ENCODE measurements around the gene TRMT1.
"Not testable (repeated sequence)": the region's sequence is repeated elsewhere in the genome, so short reads cannot be mapped to it uniquely, and the experiment has no call there.

TRMT1 gene

DNA sequence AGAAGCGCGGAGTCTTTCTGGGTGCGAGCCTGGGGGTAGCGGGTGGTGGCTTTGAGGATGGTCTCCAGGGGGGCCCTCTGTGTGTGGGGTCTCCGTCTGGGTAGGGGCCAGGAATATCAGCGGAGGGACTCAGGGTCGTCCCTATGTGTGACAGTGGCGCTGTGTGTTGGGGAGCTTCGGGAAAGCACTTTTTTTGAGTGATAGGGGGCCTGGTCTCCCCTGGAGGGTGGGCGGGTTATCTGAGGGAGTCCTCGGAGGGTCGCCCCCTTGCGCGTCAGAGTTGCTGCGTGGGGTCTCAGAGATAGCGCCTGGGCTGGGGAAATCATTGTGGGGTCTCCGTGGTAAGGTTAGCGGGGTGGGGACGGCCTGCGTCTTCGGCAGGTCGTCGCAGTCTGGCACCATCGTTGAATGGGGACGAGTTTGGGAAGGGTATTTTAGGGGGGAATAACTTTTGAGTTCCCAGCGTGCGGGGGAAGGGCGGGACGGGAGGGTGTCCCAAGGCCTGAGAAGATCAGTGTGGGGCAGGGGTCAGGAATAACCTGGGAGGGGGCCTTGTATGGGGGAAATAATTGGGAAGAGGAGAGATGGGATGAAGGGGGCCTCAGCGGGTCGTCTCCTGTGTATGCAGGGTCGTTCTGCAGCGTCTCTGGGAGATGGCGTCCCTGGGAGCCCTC lies 34.5 kb upstream of the TRMT1 start:
- DNase-seq (ENCODE audit: extremely low read depth in 1 of 2, low read depth in 1 of 2), result no peak

DNA sequence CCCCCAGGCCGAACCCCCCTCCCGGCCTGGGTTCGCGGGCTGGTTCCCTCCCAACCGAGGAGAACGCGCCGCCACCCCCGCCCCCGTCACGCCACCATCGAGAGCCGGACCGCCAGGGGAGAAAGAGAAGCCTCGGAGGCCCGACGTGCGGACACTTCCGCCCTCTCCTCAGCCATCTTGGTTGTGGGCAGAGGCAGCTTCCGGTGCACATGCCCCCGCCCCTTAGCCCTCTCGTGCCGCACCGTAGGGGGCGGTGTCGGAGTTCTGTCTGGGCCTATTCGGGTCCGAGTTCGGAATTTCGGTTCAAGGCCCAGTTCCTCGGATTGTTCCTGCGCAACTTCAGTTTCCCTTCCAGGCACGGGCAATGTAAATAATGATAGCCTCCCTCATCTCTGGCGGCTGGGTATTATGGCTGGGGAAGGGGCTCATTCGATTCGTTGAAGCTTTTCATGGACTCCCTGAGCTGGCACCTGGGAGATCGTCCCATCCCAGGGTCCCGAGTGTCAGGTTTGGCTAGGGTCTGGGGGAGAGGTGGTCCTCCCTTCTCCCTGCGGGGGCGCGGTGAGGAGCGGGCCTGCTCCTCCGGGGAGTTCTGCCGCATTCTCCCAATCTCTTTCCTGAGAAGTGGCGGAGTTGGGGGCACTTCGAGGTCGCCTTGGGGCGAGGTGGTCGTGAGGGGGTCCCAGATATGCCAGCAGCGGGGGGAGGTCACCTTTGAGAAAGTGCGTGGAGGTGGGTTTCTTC lies 33.8 kb upstream of the TRMT1 start, which contains the start of the genes IER2 and STX10:
Gene IER2 (plus strand): TSS at position 225 of the 744 bp plus-strand sequence. CDS start 2,776 bp downstream, outside the sequence.
Gene STX10 (minus strand): TSS at position 189 of the 744 bp plus-strand sequence. CDS start 202 bp downstream, outside the sequence.
- peak; percentile 84 to 92 for DNase-seq (ENCODE audit: extremely low read depth in 1 of 2, low read depth in 1 of 2)

DNA sequence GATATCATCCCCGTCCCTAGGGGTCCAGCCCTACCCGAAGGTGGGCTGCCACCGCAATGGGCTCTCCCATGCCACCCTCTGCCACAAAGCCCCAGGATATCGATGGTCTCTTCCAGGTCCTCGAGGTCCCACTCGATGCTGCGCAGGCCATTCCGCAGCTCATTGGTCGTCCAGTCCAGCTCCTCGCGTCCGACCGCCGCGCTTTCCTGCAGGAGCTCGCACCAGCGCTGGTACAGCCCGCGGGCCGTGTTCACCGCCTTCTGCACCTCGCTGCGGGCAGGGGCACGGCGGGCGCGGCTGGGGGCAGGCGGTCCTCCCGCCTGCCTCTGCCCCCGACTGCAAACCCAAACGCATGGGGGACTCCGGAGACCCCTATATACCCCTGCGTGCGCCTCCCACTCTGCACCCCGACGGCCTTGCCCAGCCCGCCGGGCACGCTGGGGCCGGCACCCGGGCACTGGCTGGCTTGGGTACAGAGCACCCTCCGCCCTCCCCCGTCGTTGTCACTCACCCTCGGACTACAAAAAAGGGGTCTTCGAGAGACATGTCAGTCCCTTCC lies 33.2 kb upstream of the TRMT1 start:
- DNase-seq (ENCODE audit: extremely low read depth in 1 of 2, low read depth in 1 of 2), result no peak

DNA sequence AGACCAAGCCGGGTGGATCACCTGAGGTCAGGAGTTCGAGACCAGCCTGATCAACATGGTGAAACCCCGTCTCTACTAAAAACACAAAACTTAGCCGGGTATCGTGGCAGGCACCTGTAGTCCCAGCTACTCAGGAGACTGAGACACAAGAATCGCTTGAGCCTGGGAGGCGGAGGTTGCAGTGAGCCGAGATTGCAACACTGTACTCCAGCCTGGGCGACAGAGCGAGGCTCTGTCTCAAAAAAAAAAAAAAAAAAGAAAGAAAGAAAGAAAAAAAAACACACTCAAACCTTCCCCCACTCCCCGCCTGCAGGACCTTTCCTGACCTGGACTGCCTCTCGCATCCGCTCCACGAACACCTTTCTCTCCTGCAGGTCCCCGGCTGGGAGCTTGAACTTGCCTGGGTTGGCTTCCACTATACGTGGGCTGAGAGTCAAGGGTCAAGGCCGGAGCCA lies 32.7 kb upstream of the TRMT1 start:
- DNase-seq (ENCODE audit: extremely low read depth in 1 of 2, low read depth in 1 of 2), result not testable (repeated sequence)

DNA sequence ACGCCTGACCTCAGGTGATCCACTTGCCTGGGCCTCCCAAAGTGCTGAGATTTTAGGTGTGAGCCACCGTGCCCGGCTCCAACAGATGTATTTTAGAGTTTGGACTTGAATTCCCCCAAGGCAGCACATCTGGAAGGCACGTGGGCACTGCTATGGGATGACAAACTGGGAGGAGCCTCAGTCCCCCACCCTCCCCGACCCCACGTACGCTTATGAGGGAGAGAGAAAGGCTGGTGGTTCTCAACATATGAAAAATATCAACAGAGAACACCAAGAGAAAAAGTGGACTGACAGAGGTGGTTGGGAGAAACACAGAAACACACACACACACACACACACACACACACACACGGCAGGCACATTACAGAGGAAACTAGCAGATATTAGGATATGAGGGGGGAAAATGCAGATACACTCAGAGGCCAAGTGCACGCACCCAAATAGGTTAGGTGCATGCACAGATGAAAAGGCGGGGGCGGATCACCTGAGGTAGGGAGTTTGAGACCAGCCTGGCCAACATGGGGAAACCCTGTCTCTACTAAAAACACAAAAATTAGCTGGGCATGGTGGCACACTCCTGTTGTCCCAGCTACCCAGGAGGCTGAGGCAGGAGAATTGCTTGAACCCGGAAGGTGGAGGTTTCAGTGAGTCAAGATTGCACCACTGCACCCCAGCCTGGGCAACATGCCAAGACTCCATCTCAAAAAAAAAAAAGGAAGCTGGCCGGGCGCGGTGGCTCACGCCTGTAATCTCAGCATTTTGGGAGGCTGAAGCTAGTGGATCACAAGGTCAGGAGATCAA lies 30.4 kb upstream of the TRMT1 start:
- DNase-seq (ENCODE audit: extremely low read depth in 1 of 2, low read depth in 1 of 2), result no peak

DNA sequence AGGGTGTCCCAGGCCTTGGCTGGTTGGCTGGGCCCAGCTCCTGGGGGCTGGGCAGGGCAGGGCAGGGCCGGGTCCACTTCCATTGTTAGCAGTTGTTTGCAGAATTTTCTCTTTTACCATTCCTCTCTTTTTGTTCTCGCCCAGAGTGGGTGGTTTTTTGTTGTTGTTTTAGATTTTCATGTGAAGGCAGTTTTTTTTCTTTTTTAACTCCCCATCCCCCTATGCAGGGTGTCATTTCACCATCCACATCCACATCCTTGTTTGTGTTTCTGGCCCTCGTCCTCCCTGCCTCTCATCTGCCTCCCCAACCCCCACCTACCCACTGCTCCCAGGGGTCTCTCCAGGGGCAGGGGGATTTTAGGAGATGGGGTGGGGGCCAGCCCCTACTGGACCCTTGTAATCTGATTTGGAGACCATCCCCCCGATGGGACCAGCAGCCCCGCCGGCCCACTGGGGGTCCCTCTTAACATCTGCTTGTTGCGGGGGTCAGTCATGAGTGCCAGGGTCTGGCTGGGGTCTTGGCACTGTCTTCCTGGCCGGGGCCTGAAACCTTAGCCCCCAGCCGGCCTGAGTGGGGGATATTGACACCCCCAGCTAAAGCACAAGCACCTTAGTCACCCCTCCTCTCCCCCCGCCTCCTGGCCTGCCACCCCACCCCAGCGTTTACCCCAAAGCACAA lies 23.2 kb upstream of the TRMT1 start:
- no peak for DNase-seq (ENCODE audit: extremely low read depth in 1 of 2, low read depth in 1 of 2)

DNA sequence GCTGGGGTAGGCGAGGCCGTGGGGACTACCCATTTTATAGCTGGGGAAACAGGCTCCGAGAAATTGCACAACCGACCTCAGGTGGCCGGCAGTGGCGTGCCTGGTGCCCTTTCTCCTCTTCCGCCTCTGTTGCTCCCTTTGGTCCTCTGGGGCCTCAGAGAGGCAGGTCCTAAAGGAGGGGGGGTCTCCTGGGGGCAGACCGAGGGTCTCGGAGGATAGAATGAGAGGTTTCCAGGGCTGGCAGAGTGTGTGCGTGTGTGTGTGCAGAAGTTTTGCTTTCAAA lies 22.3 kb upstream of the TRMT1 start:
- no peak for DNase-seq (ENCODE audit: extremely low read depth in 1 of 2, low read depth in 1 of 2)

DNA sequence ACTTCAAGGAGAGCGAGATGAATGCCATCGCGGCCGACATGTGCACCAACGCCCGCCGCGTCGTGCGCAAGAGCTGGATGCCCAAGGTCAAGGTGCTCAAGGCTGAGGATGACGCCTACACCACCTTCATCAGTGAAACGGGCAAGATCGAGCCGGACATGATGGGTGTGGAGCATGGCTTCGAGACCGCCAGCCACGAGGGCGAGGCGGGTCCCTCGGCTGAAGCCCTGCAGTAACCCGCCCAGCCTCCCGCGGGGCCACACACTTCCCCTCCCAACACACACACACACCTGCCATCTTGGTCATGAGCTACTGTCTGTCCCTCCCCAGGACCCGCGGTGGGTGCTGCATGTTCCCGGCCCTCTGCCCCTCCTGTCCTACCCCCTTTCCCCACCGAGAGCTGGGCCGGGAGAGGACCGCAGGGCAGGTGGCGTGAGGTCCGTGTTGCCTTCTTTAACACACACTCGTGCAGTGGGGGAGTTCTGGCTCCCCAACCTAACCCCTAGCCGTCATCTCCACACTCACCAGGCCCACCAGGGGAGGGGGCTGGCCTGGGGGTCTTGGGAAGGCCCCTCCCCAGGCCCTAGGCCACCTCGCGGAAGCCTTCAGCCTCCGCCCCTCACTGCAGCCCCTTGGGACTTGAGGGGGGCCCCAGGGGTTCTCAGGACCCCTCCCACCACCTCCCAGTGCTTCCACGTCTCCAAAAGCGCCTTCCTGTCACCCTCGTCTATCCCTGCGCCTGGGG lies 21.8 kb upstream of the TRMT1 start:
- DNase-seq (ENCODE audit: extremely low read depth in 1 of 2, low read depth in 1 of 2), result no peak

DNA sequence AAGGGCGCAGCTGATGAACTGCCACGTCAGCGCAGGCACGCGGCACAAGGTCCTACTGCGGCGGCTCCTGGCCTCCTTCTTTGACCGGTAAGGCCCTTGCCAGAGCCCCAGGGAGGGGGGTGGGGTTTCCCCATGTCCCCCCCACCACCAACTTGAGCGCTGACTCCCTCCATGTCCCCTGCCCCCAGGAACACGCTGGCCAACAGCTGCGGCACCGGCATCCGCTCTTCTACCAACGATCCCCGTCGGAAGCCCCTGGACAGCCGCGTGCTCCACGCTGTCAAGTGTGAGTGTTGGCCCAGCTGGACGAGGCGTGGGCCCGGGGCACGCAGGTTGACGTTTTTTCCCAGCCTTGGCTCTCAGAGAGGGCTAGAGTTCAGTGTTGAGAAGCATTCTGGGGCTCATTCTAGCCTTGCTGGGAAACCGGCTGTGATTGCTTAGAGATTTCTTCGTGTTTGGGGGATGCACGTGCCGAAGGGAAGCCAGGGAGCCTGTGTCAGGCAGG lies 20.8 kb upstream of the TRMT1 start:
- DNase-seq (ENCODE audit: extremely low read depth in 1 of 2, low read depth in 1 of 2), result no peak

DNA sequence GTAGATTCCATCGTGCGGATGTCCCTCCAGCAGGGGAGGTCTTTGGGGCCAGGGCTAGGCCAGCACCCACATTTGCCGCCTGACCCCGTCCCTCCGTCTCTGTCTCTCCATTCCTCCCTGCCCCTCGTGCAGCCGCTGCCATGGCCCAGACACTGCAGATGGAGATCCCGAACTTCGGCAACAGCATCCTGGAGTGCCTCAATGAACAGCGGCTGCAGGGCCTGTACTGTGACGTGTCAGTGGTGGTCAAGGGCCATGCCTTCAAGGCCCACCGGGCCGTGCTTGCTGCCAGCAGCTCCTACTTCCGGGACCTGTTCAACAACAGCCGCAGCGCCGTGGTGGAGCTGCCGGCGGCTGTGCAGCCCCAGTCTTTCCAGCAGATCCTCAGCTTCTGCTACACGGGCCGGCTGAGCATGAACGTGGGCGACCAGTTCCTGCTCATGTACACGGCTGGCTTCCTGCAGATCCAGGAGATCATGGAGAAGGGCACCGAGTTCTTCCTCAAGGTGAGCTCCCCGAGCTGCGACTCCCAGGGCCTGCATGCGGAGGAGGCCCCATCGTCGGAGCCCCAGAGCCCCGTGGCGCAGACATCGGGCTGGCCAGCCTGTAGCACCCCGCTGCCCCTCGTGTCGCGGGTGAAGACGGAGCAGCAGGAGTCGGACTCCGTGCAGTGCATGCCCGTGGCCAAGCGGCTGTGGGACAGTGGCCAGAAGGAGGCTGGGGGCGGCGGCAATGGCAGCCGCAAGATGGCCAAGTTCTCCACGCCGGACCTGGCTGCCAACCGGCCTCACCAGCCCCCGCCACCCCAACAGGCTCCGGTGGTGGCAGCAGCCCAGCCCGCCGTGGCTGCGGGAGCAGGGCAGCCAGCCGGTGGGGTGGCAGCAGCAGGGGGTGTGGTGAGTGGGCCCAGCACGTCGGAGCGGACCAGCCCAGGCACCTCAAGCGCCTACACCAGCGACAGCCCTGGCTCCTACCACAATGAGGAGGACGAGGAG lies 18.8 kb upstream of the TRMT1 start:
- DNase-seq (ENCODE audit: extremely low read depth in 1 of 2, low read depth in 1 of 2), result no peak

DNA sequence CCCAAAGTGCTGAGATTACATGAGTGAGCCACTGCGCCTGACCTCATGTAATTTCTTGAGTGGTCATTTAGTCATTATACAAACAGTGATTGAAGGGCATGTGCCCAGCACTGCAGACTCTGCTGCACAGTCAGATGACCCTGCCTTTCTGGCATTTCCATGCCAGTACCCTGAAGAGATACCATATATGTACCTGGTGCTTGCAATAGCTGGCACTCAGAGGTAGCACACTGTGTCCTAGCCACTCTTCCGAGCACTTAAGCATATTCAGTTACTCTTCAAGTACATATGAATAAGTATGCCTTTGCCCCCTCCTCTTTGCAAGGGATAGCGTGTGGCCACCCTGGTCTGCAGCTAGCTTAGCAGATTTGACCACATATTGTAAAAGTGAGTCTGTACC lies 18.1 kb upstream of the TRMT1 start:
- DNase-seq (ENCODE audit: extremely low read depth in 1 of 2, low read depth in 1 of 2), result no peak

DNA sequence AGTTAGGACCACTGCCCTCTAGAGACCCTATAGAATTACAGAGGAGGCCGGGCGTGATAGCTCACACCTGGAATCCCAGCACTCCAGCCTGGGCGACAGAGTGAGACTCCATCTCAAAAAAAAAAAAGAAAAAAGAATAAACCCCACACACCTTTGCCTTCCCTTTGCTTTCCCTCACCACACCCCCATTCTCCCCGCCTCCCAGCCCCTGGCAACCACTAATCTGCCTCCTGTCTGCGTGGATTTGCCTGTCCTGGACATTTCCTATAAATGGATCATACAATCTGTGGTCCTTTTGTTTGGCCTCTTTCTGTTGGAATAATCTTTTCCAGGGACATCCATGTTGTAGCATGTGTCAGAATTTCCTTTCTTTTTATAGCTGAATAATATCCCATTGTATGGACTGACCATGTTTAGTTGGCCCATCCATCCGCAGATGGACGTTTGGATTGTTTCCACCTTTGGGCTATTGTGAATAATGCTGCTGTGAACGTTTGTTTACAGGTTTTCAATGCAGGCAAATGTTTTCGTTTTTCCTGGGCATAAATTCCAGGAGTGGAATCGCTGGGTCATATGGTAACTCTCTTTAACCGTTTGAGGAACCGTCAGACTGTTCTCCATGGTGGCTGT lies 16.8 kb upstream of the TRMT1 start:
- no peak for DNase-seq (ENCODE audit: extremely low read depth in 1 of 2, low read depth in 1 of 2)

DNA sequence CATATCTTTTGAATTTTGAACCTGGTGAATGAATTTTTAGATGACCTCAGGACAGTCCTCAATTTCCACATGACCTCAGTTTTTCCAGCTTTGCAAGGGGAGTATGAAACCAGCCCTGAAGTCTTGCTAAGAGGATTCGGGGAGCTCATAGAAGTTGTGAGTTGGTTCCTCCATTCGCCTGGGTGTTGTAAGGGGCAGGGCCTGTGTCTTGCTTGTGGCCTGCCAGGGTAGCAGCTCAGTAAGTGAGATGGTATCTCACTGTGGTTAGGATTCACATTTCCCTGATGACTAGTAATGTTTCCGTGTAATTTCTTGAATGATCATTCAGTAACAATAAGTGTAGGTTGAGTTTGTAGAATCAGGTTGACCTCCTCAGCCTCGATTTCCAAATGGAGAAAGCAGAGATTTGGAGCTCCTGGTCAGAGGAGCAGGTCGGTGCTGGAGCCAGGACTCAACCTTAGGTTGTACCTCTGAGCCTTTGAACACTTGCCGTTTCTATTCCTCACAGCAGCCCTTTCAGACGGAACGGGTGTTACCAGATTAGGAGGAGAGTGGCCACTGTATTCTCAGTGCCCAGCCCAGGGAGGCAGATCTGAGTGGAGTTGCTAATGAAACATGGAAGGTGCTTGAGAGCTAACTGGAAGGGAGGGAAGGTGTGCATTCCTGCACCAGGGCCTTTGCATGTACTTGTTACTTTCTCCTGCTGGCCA lies 16.1 kb upstream of the TRMT1 start:
- peak in 1 of 2 donors; percentile 77 for DNase-seq (ENCODE audit: extremely low read depth in 1 of 2, low read depth in 1 of 2)

DNA sequence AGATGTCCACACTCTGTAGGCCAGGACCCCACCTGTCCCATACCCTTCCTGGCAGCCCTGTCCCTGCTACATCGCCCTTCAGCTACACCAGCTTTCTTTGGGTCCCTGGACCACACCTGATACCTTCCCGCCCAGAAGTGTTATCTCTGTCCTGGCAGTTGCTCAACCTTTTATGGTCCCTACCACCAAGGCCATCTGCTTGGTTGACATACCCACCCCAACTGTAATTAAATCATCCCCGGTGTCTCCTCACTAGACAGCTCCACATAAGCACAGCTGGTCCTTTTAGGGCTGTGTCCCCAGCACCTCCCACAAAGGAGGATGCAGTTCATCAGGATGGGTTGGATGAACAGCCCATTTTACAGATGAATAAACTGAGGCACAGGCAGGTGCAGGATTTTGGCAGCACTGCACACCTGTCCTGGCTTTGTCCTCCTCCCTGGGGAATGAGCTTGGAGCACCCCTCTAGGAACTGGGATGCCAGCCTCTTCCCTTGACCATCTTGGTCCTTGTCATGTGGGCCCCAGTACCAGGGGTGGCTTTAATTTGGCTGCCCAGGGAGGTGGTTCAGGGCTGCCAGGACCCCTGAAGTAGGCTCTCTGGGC lies 14.4 kb upstream of the TRMT1 start:
- DNase-seq (ENCODE audit: extremely low read depth in 1 of 2, low read depth in 1 of 2), result no peak

DNA sequence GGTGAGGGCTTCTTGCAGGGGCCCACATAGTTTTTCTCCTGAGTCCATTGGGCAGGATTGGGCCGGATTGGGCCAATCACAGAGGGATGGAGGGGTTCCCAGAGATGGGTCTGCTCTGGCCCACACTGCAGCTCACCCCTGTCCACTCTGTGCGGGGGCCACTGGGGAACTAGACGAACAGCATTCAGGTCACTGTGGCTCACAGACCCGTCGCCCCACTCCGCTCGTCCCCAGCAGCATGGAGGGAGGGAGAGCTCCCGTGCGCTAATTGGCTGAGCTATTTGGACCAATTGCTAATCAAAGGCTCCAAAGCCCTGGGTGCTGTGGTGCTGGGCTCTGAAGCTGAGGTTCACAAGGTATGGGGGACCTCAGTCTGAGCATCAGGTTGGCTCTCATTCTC lies 12.8 kb upstream of the TRMT1 start:
- DNase-seq (ENCODE audit: extremely low read depth in 1 of 2, low read depth in 1 of 2), result no peak

DNA sequence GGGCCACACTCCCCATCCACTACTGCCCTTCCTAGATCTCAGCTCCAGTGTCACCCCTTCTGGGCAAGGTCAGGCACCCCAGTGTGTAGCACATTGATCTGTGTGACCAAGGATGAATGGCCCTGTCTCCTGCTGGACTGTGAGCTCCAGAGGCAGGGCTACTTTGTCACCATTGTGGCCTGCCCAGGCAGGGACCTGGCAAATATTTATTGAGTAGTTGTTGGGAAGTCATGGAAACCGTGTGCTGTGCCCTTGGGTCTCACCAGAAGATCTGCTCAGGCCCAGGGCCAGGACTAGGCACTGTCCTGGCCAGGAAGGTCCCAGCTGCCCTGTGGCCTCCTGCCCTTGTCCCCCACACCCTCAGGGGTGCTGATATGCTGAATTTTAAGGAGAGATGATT lies 12.0 kb upstream of the TRMT1 start:
- no peak for DNase-seq (ENCODE audit: extremely low read depth in 1 of 2, low read depth in 1 of 2)
